Neuronal stem cell (in vitro differentiated cells): ENCODE data around the gene TAAR6.

ENCODE experiments used
- DNase-seq: peaks from one replicate; pipeline ENCODE4 v3.0.0-alpha.2; 2013; ENCODE audit warnings: low spot score
- H2AFZ ChIP-seq: one replicate; pipeline ENCODE4 v1.6.1; 2013; ENCODE audit warnings: mild to moderate bottlenecking, low read length, inconsistent platforms
- H2AK5ac ChIP-seq: 2 replicates; pipeline ENCODE4 v1.6.1; 2013; ENCODE audit warnings: low read depth, mild to moderate bottlenecking, inconsistent platforms, low read length, moderate library complexity, mixed read lengths
- H2BK120ac ChIP-seq: 2 replicates; pipeline ENCODE4 v1.6.1; 2013; ENCODE audit warnings: low read depth, mild to moderate bottlenecking, inconsistent platforms, low read length, moderate library complexity, mixed read lengths
- H2BK12ac ChIP-seq: one replicate; pipeline ENCODE4 v1.6.1; 2013; ENCODE audit warnings: low read length, inconsistent platforms
- H2BK15ac ChIP-seq: 2 replicates; pipeline ENCODE4 v1.6.1; 2013; ENCODE audit warnings: mild to moderate bottlenecking, low read length, inconsistent platforms, mixed read lengths
- H2BK5ac ChIP-seq: one replicate; pipeline ENCODE4 v1.6.1; 2013; ENCODE audit warnings: inconsistent platforms, mild to moderate bottlenecking, low read length, moderate library complexity
- H3K14ac ChIP-seq: one replicate; pipeline ENCODE4 v1.6.1; 2013; ENCODE audit warnings: low read length, inconsistent platforms
- H3K18ac ChIP-seq: 2 replicates; pipeline ENCODE4 v1.6.1; 2013; ENCODE audit warnings: low read length, inconsistent platforms
- H3K23ac ChIP-seq: 2 replicates; pipeline ENCODE4 v1.6.1; 2013; ENCODE audit warnings: low read depth, mild to moderate bottlenecking, mixed read lengths, low read length, inconsistent platforms; ENCODE audit not compliant: poor library complexity
- H3K27ac ChIP-seq: replicated peaks from 3 replicates; pipeline ENCODE4 v1.5.1; 2013; ENCODE audit warnings: low read length, inconsistent platforms
- H3K27me3 ChIP-seq, 3 experiments: 2 replicates each; pipeline ENCODE4 v1.6.1; 2013; ENCODE audit warnings: low read length in 3 of 3, mild to moderate bottlenecking in 2 of 3, inconsistent platforms in 1 of 3, low read depth in 1 of 3, mixed read lengths in 1 of 3, moderate library complexity in 1 of 3; ENCODE audit not compliant: control insufficient read depth in 3 of 3, insufficient read depth in 3 of 3
- H3K36me3 ChIP-seq, 2 donors: replicated peaks in 1 of 2; 2 replicates each; pipeline ENCODE4 v1.6.1; 2013; ENCODE audit warnings: low read length in 2 of 2; ENCODE audit not compliant: control insufficient read depth in 2 of 2, insufficient read depth in 2 of 2
- H3K4ac ChIP-seq: 2 replicates; pipeline ENCODE4 v1.6.1; 2013; ENCODE audit warnings: inconsistent platforms, mild to moderate bottlenecking, low read length, moderate library complexity
- H3K4me1 ChIP-seq, 2 donors: 1 replicate in 1 of 2; 2 replicates in 1 of 2; pipeline ENCODE4 v1.6.1; 2013; ENCODE audit warnings: low read length in 2 of 2, low read depth in 1 of 2; ENCODE audit not compliant: control insufficient read depth in 2 of 2, insufficient read depth in 1 of 2
- H3K4me2 ChIP-seq: one replicate; pipeline ENCODE4 v1.6.1; 2013; ENCODE audit warnings: mild to moderate bottlenecking, low read length, inconsistent platforms; ENCODE audit not compliant: insufficient read depth, poor library complexity, severe bottlenecking
- H3K4me3 ChIP-seq, 2 donors: 2 replicates each; pipeline ENCODE4 v1.5.1; 2013; ENCODE audit warnings: low read length in 2 of 2, mild to moderate bottlenecking in 2 of 2, inconsistent platforms in 1 of 2, moderate library complexity in 1 of 2
- H3K79me1 ChIP-seq: one replicate; pipeline ENCODE4 v1.6.1; 2013; ENCODE audit warnings: low read depth, mild to moderate bottlenecking, inconsistent platforms, low read length, moderate library complexity
- H3K9ac ChIP-seq: one replicate; pipeline ENCODE4 v1.6.1; 2013; ENCODE audit warnings: mild to moderate bottlenecking, low read depth, low read length, inconsistent platforms; ENCODE audit not compliant: poor library complexity
- H3K9me3 ChIP-seq, 2 donors: replicated peaks in 1 of 2; 2 replicates each; pipeline versions ENCODE3 to v1.6.1; 2013; ENCODE audit warnings: low read length in 2 of 2, mild to moderate bottlenecking in 2 of 2, inconsistent platforms in 1 of 2, low read depth in 1 of 2, mixed read lengths in 1 of 2, moderate library complexity in 1 of 2; ENCODE audit not compliant: control insufficient read depth in 2 of 2, insufficient read depth in 1 of 2
- H4K8ac ChIP-seq: one replicate; pipeline ENCODE4 v1.6.1; 2013; ENCODE audit warnings: low read depth, mild to moderate bottlenecking, inconsistent platforms, low read length, moderate library complexity
- H4K91ac ChIP-seq: one replicate; pipeline ENCODE4 v1.6.1; 2013; ENCODE audit warnings: low read length, low read depth, mild to moderate bottlenecking, inconsistent platforms; ENCODE audit not compliant: poor library complexity
- WGBS, 2 donors: extraction: QIAGEN DNeasy Blood & Tissue Kit; methylation state at CpG; one replicate each; pipeline ENCODE4 v1.1.7; 2013; ENCODE audit warnings: missing lambda C conversion rate in 2 of 2, mixed read lengths in 1 of 2; ENCODE audit not compliant: insufficient read length in 2 of 2, insufficient replicate concordance in 1 of 2; ENCODE audit errors: extremely low coverage in 2 of 2; 5-methylcytosine and 5-hydroxymethylcytosine counted together

The TAAR6 gene

GRCh38 chr6:132584698-132585097 is 14.6 kb downstream of the TAAR6 start:
- H2AK5ac ChIP-seq, result no peak overlapping the region
- H3K4me1 ChIP-seq, result no peaks in the 10 kb centered on the region
- H2BK12ac ChIP-seq, result no peak overlapping the region
- WGBS, 2 donors, result no CpG with 5 or more reads among the region's 1 CpG
- no peaks in the 10 kb centered on the region for H3K79me1 ChIP-seq
- no peak for DNase-seq
- no peak overlapping the region for H2BK15ac ChIP-seq
- no peak overlapping the region for H3K9ac ChIP-seq
- H3K14ac ChIP-seq, result no peak overlapping the region
- no peak overlapping the region for H3K23ac ChIP-seq
- H3K36me3 ChIP-seq, result no peaks in the 10 kb centered on the region
- H3K9me3 ChIP-seq, result peaks cover 0 to 5% of the 10 kb centered on the region in 2 donors
- no peak overlapping the region for H3K27ac ChIP-seq
- no peak overlapping the region for H3K4me2 ChIP-seq
- no peak overlapping the region for H4K91ac ChIP-seq
- no peak overlapping the region for H2BK120ac ChIP-seq
- H3K27me3 ChIP-seq, result no peaks in the 10 kb centered on the region
- no peak overlapping the region for H3K4ac ChIP-seq
- H2BK5ac ChIP-seq, result no peak overlapping the region
- H2AFZ ChIP-seq, result no peak overlapping the region
- no peak overlapping the region for H3K18ac ChIP-seq
- H4K8ac ChIP-seq, result no peak overlapping the region
- H3K4me3 ChIP-seq, result no peak overlapping the region

- H3K18ac ChIP-seq, result no peak overlapping the region
- H3K4me1 ChIP-seq, result no peaks in the 10 kb centered on the region
- H3K79me1 ChIP-seq, result no peaks in the 10 kb centered on the region
- no peak overlapping the region for H3K4me3 ChIP-seq
- H3K14ac ChIP-seq, result no peak overlapping the region
- no peak overlapping the region for H3K23ac ChIP-seq
- no peaks in the 10 kb centered on the region for H3K27me3 ChIP-seq
- H4K8ac ChIP-seq, result no peak overlapping the region
- H3K4ac ChIP-seq, result no peak overlapping the region
- no peak for DNase-seq
- H2BK120ac ChIP-seq, result no peak overlapping the region
- H2AK5ac ChIP-seq, result no peak overlapping the region
- no peak overlapping the region for H3K9ac ChIP-seq
- no peak overlapping the region for H3K27ac ChIP-seq
- no peaks in the 10 kb centered on the region for H3K36me3 ChIP-seq
- H3K4me2 ChIP-seq, result no peak overlapping the region
- H2BK5ac ChIP-seq, result no peak overlapping the region
- no peaks in the 10 kb centered on the region for H3K9me3 ChIP-seq
- H2AFZ ChIP-seq, result no peak overlapping the region
- no peak overlapping the region for H2BK15ac ChIP-seq
- no peak overlapping the region for H4K91ac ChIP-seq
- no CpG with 5 or more reads among the region's 2 CpGs for WGBS, 2 donors
- no peak overlapping the region for H2BK12ac ChIP-seq
These were observed 17.3 kb downstream of the TAAR6 start for GRCh38 chr6:132587424-132587823.

- DNase-seq, result no peak
- no peaks in the 10 kb centered on the region for H3K36me3 ChIP-seq
These were observed 19.3 kb downstream of the TAAR6 start, which contains the start of gene TAAR5 for GRCh38 chr6:132589454-132589853. TAAR5 (minus strand) TSS chr6:132589741; CDS start chr6:132589686, 55 bp downstream.

GRCh38 chr6:132590362-132590761 is 20.2 kb downstream of the TAAR6 start:
- no peak overlapping the region for H2BK5ac ChIP-seq
- H3K27ac ChIP-seq, result no peak overlapping the region
- H3K14ac ChIP-seq, result no peak overlapping the region
- no peak overlapping the region for H2BK12ac ChIP-seq
- no peak overlapping the region for H4K8ac ChIP-seq
- H3K36me3 ChIP-seq, result no peaks in the 10 kb centered on the region
- H3K4me3 ChIP-seq, result no peak overlapping the region
- H3K9me3 ChIP-seq, result no peaks in the 10 kb centered on the region
- no peak overlapping the region for H3K4me2 ChIP-seq
- no peaks in the 10 kb centered on the region for H3K79me1 ChIP-seq
- no peak for DNase-seq
- WGBS, 2 donors, result no CpG with 5 or more reads among the region's 1 CpG
- no peak overlapping the region for H2AFZ ChIP-seq
- H3K9ac ChIP-seq, result no peak overlapping the region
- H2BK120ac ChIP-seq, result no peak overlapping the region
- no peak overlapping the region for H3K18ac ChIP-seq
- H2AK5ac ChIP-seq, result no peak overlapping the region
- H4K91ac ChIP-seq, result no peak overlapping the region
- H2BK15ac ChIP-seq, result no peak overlapping the region
- no peaks in the 10 kb centered on the region for H3K4me1 ChIP-seq
- H3K4ac ChIP-seq, result no peak overlapping the region
- no peaks in the 10 kb centered on the region for H3K27me3 ChIP-seq
- H3K23ac ChIP-seq, result no peak overlapping the region

More at GRCh38 chr6:132589454-132589853, 19.3 kb downstream of the TAAR6 start, which contains the start of gene TAAR5:
- Histone ChIP-seq H2AK5ac (no peak within 1 kb of the TSS), H3K4me3 (peak within 1 kb of the TSS in 1 of 2 donors; percentile 18), H2BK120ac (no peak within 1 kb of the TSS), H3K79me1 (no peaks in the 10 kb centered on the region), H4K91ac (no peak within 1 kb of the TSS), H3K18ac (no peak within 1 kb of the TSS), H3K23ac (no peak within 1 kb of the TSS), H3K9ac (no peak within 1 kb of the TSS), H3K4me2 (no peak within 1 kb of the TSS), H2BK12ac (no peak within 1 kb of the TSS), H3K27me3 (no peaks in the 10 kb centered on the region), H2BK5ac (no peak within 1 kb of the TSS), H3K14ac (no peak within 1 kb of the TSS), H3K27ac (no peak within 1 kb of the TSS), H2AFZ (no peak within 1 kb of the TSS), H3K4me1 (no peaks in the 10 kb centered on the region), H4K8ac (no peak within 1 kb of the TSS), H2BK15ac (no peak within 1 kb of the TSS), H3K9me3 (no peaks in the 10 kb centered on the region), H3K4ac (no peak within 1 kb of the TSS)
- no CpG with 5 or more reads among the region's 5 CpGs for WGBS, 2 donors
